ENCODE results near the gene MFAP5.

The MFAP5 gene

GRCh38 chr12:8639936-8640335 lies 22.7 kb downstream of the MFAP5 start:
- TF ChIP-seq FOXP2 (optimal IDR thresholded peaks at IDR 0.05; ENCODE audit: borderline replicate concordance, extremely low read depth, extremely low read length, insufficient read depth) (no peak), REST (IDR thresholded peaks at IDR 0.05; ENCODE audit: insufficient read depth in 1 of 2, low read depth in 2 of 2, low read length in 2 of 2) (no peak), POLR2AphosphoS5 (IDR thresholded peaks at IDR 0.05; ENCODE audit: low read depth, low read length) (no peak), SIN3A (IDR thresholded peaks at IDR 0.05; ENCODE audit: borderline replicate concordance, insufficient read depth, low read length) (no peak), TAF1 (IDR thresholded peaks at IDR 0.05; ENCODE audit: borderline replicate concordance, insufficient read depth, low read length) (no peak)

- TF ChIP-seq REST (IDR thresholded peaks at IDR 0.05; ENCODE audit: insufficient read depth in 1 of 2, low read depth in 2 of 2, low read length in 2 of 2) (no peak), TAF1 (IDR thresholded peaks at IDR 0.05; ENCODE audit: borderline replicate concordance, insufficient read depth, low read length) (no peak), SIN3A (IDR thresholded peaks at IDR 0.05; ENCODE audit: borderline replicate concordance, insufficient read depth, low read length) (no peak), POLR2AphosphoS5 (IDR thresholded peaks at IDR 0.05; ENCODE audit: low read depth, low read length) (no peak), FOXP2 (optimal IDR thresholded peaks at IDR 0.05; ENCODE audit: borderline replicate concordance, extremely low read depth, extremely low read length, insufficient read depth) (no peak)
These were observed 23.7 kb downstream of the MFAP5 start for GRCh38 chr12:8638951-8639350.

- TF ChIP-seq SIN3A (IDR thresholded peaks at IDR 0.05; ENCODE audit: borderline replicate concordance, insufficient read depth, low read length) (no peak), TAF1 (IDR thresholded peaks at IDR 0.05; ENCODE audit: borderline replicate concordance, insufficient read depth, low read length) (no peak), REST (IDR thresholded peaks at IDR 0.05; ENCODE audit: insufficient read depth in 1 of 2, low read depth in 2 of 2, low read length in 2 of 2) (no peak), FOXP2 (optimal IDR thresholded peaks at IDR 0.05; ENCODE audit: borderline replicate concordance, extremely low read depth, extremely low read length, insufficient read depth) (no peak), POLR2AphosphoS5 (IDR thresholded peaks at IDR 0.05; ENCODE audit: low read depth, low read length) (no peak)
These were observed 25.0 kb downstream of the MFAP5 start for GRCh38 chr12:8637666-8638065.

- no peak for TF ChIP-seq POLR2AphosphoS5 (IDR thresholded peaks at IDR 0.05; ENCODE audit: low read depth, low read length)
- TF ChIP-seq REST (IDR thresholded peaks at IDR 0.05; ENCODE audit: insufficient read depth in 1 of 2, low read depth in 2 of 2, low read length in 2 of 2), result no peak
- TF ChIP-seq SIN3A (IDR thresholded peaks at IDR 0.05; ENCODE audit: borderline replicate concordance, insufficient read depth, low read length), result no peak
- TF ChIP-seq TAF1 (IDR thresholded peaks at IDR 0.05; ENCODE audit: borderline replicate concordance, insufficient read depth, low read length), result no peak
- no peak for TF ChIP-seq FOXP2 (optimal IDR thresholded peaks at IDR 0.05; ENCODE audit: borderline replicate concordance, extremely low read depth, extremely low read length, insufficient read depth)
These were observed 25.4 kb downstream of the MFAP5 start for GRCh38 chr12:8637244-8637643.

- TF ChIP-seq TAF1 (IDR thresholded peaks at IDR 0.05; ENCODE audit: borderline replicate concordance, insufficient read depth, low read length) (no peak), POLR2AphosphoS5 (IDR thresholded peaks at IDR 0.05; ENCODE audit: low read depth, low read length) (no peak), REST (IDR thresholded peaks at IDR 0.05; ENCODE audit: insufficient read depth in 1 of 2, low read depth in 2 of 2, low read length in 2 of 2) (no peak), SIN3A (IDR thresholded peaks at IDR 0.05; ENCODE audit: borderline replicate concordance, insufficient read depth, low read length) (no peak), FOXP2 (optimal IDR thresholded peaks at IDR 0.05; ENCODE audit: borderline replicate concordance, extremely low read depth, extremely low read length, insufficient read depth) (no peak)
These were observed 26.0 kb downstream of the MFAP5 start for GRCh38 chr12:8636581-8636980.

Data from PFSK-1 (cell line).